ENCODE measurements around the gene DDAH1.

GRCh38 chr1:85420199-85420598 lies 44.8 kb downstream of the DDAH1 start:
- no peak for TF ChIP-seq CTCF (IDR thresholded peaks at IDR 0.05; ENCODE audit: borderline replicate concordance, extremely low read depth, low read length, poor library complexity, severe bottlenecking)
- TF ChIP-seq EZH2 (IDR thresholded peaks at IDR 0.05; ENCODE audit: borderline replicate concordance, low read depth, low read length, severe bottlenecking) = no peak
